HG03045 (cell line): ENCODE measurements around the gene SLC24A4.
A peak's percentile ranks its signal among the peaks of the same experiment; 100 is the strongest.

Source experiments
- ATAC-seq: cut with Tn5 transposase; IDR thresholded peaks from one replicate; pipeline ENCODE4 v1.9.1; 2021; ENCODE audit warnings: mild to moderate bottlenecking, moderate library complexity; ENCODE audit not compliant: unreplicated experiment

SLC24A4 gene

DNA sequence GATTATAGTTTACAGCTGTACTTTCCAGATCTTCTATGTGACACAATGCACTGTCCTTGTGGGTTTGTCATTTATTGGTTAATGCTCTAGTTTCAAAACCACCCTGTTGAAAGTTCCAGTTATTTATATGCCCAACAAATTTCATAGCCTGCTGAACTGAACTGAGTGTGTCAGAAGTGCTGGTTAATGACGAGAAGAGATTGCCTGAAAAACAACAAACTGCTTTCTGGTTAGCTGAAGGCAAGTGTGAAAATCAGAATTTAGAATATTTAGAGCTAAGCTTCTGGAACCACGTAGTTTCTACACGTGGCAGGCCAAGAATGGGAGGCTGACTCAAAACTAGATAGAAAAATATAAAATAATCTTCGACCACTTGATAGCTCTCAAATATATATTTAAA lies 171.5 kb downstream of the SLC24A4 start:
- no peak for ATAC-seq

DNA sequence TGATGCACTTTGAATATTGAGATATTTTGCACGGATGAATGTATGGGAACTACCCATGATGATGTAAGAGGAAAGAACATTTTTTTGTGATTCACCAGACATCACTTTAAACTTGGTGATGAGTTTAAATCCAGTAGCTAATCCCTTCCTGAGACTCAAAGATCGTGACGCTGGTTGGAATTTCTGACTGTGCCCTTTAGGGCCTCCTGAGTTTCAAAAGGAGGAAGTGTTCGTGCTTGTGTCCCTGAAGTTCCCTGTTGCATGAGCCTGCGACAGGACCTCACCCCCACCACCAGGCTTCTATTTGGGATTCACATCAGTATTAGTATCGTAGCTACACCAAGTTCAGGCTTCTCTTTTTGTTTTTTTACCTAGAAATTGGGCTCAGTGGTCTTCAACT lies 172.1 kb downstream of the SLC24A4 start:
- no peak for ATAC-seq

DNA sequence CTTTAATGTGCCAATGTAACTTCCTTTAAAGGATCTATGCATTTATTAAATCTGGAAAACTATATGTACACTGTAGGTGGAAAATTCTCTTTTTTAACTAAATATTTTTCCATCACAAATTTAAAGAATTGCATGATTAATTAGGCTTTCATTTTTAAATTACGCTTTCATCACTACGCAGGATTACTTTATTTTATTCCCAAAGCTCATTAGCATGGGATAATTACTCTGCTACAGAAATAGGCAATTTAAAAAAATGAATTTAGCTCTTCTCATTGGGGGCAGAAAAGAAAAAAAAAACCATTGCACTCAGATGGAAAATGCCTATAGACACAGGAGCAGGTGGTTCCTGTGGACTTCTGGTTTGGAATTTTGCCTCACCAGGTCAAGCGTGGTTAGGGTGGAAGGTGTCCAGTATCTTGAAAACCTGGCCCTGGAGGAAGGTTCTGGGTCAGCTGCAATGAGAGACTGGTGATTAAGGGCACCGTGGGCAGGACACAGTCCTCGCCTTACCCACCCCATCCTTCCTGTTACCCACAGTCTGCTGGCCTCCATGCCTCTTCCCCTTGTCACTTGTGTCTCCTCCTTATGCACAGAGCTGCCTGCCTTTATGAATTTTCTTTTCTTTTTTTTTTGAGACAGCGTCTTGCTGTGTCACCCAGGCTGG lies 173.4 kb downstream of the SLC24A4 start:
- no peak for ATAC-seq

DNA sequence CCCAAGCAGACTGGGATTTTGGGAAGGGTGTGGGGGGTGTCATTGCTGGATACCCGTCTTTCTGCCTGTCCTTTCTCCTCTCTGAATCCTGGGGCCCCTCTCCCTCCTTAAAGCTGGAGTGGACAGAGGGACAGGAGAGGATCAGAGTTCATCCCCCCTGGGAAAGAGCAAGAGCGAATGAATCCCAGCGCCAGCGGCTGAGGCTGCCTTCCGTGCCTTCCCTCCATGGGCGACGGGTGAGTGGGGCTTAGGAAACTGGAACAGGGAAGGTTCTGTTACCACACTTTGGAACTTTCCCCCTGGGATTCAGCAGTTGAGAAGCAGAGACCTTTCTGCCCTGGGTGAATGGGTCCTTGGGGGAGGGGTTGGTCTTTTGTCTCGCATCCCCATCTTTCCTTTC lies 174.4 kb downstream of the SLC24A4 start:
- ATAC-seq, result no peak

DNA sequence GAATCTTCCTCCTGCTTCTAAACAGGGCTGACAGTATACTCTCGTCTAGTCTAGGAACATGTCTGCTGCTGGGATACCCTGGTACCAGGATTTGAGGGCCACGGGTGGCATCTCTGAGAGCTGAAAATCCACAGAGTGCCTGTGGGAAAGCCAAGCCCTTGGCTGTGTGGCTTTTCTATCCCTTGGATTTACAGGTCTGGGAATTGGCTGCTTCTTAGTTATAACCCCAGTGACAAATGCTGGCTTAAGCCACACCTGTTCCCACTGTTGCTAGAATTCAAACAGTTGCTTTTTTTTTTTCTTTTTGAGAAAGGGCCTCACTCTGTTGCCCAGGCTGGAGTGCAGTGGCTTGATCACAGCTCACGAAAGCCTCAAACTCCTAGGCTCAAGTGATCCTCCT lies 176.3 kb downstream of the SLC24A4 start:
- no peak for ATAC-seq

DNA sequence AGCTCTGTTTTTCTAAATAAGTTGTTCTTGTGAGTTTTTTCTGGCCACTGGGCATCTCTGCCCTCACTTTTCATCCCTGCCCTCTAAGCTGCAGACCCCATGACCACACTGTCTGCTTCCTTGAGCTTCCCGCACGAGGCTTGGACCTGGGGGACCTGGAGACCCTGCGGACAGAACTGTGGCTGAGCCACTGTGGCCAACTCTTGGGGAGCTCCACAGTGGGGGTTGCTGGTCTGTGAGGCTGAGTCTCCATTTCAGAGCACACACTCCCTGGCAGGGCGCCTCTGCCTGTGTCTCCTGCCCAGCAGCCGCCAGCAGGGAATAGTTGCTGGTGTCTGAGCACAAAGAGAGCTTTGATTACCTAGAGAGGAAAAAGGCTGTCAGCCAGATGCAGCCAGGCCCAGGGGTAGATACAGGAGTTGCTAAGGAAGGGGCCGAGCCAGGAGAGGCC lies 177.6 kb downstream of the SLC24A4 start:
- ATAC-seq, result no peak

DNA sequence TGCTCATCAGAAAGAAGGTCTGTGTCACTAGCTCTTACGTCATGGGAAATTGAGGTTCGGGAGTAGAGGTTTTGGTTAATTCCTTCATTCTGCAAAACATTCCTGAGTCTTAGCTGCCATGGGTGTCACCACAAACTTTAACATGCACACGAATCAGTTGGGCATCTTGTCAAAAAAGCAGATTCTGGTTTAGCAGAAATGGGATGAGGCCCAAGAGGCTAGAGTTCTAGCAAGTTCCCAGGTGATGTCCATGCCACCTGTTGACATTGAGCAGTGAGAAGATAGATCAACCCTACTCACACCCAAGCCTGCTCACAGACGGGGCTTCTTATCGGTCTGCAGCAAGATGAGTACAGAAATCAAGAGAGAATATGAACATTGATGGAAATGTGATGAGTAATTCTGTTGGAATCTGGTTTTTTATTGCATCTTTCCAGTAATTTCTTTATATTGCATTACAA lies 179.0 kb downstream of the SLC24A4 start:
- ATAC-seq, result no peak

DNA sequence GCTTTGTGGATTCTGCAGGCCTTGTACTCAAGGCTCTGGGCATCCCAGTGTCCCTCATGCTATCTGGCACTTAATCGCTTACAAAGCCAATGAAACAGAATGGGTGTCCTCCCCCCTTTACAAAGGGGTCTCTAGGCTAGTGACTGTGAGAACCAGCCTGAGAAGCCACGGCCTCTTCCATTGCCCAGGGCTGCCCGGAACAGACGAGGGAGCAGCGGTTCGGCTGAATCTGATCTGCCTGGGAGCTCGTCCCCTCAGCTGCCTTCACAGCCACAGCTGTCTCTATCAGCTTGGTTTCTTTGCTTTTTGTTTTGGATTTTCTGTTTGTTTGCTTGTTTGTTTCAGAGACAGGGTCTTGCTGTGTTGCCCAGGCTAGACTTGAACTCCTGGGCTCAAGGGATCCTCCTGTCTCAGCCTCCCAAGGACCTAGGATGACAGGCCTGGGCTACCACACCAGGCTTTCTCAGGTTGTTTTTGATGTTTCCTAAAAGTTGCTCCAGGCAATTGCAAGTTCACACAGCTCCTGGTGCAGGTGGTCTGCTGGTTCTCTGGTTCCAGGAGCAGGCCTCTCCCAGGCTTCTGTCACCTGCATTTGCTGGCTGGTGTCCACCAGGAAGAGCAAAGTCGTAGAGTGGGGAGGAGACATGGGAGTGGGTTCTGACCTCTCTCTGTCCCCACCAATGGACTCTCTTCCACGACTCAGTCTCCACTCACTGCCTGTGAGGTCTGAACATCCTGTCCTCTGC lies 179.7 kb downstream of the SLC24A4 start:
- ATAC-seq, result no peak

DNA sequence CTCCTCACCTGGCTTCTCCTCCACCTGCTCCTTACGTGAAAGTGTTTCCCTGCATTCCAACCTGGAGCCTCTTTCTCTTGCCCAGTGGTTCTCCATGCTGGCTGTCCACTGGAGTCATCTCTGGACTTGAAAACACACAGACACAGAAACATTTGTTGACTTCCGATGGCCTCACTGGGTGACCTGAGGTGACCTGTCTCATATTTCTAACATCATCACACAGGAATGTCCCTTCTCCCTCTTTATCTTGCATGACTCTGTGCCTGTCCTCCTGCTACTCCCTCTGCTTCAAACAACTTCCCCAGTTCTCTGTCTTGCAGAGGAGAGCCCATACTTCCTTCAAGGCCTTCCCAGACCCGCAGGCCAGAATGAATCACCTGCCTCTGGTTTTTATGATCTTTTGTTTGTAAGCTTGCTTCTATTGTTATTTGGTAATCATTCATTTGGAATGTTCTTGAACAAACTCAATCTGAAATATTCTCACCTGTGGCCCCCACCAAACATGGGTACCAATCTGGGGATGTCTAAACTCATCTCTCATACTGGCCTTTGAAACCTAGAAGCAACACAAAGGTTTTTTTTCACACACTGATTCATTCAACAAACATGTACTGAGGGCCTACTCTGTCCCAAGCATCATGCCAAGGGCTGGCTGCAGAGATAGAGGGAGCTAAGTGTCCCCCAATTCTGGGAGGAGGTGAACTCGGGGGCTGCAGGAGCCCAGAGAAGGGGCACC lies 181.0 kb downstream of the SLC24A4 start:
- ATAC-seq, result no peak

DNA sequence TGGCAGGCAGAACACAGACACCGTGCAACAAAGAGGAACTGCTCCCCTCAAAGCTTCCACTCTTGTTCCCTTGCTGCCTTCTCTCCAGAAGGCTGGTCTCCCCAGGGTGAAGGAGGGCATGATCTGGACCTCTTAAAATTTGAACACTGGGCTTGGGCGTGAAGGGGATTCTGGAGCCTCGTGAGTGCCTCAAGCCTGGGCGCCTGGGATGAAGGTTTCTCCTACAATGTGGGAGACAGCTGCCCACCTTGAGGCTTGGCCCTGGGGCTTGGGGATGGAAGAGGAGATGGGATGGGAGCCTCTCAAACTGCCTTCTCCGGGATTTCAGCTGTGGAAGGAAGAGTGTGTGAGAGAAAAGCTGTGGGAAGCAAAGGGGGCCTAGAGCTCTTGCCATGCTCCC lies 182.9 kb downstream of the SLC24A4 start:
- ATAC-seq, result no peak

DNA sequence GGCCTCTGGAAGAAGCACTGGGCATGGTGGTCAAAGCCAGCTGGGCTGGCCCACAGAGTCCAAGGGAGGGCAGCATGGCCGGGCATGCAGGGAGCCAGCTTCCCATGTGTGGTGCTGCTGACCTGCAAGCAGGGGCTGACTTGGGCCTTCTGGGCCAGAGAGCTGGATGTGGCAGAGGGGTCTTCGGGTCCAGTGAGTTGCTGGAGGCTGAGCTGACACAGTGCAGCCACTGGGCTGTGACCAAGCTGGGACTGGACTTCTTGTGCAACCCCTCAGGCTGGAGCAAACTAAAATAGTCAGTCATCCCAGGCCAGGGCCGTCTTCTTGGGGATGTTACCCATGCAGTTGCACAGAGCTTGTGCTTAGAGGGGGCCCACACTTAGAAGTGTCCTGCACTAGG lies 183.3 kb downstream of the SLC24A4 start:
- no peak for ATAC-seq

DNA sequence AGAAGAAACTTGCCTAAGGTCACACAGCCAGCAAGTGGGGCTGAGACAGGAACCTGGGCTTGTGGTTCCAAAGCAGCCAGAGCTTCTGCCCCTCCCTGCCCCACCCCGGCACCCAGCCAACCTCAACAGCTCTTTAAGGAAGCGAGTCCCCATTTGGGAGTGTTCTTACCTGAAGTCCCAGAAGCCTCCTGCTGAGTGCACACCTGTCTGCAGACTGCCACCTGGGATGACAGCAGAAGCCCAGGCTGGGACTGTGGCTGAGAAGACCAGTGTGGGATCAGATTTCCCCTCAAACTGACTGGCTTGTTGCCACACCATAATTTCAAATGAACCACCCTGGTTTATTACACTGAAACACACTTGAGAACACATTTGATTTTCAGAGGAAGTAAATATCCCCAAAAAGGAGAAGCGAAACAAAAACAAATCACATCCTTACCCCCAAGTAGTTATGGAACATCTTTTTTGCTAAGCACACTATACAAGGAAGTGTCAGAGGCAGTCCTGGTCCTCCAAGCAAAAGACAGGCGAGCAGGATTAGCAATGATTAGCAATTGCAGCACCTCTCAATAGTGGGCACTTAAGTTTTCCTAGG lies 184.3 kb downstream of the SLC24A4 start:
- no peak for ATAC-seq

DNA sequence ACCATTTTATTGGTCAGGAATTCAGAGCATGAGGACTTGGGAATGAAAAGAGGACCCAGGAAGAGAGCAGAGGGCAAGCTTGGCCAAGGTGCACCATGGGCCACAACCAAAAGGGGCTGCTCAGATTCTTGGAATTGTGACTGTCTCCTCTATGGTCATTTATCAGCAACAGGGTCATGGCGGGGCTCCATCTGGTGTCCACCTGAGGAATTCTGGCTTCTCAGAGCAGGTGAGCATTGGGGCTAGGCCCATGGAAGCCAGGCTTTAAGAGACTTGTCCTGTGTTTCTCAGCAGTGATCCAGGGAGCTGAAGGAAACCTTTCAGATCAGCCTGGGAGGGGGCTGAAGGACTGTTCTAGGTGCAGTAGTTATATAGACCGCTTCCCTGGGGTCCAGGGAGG lies 188.0 kb downstream of the SLC24A4 start:
- ATAC-seq, result no peak

DNA sequence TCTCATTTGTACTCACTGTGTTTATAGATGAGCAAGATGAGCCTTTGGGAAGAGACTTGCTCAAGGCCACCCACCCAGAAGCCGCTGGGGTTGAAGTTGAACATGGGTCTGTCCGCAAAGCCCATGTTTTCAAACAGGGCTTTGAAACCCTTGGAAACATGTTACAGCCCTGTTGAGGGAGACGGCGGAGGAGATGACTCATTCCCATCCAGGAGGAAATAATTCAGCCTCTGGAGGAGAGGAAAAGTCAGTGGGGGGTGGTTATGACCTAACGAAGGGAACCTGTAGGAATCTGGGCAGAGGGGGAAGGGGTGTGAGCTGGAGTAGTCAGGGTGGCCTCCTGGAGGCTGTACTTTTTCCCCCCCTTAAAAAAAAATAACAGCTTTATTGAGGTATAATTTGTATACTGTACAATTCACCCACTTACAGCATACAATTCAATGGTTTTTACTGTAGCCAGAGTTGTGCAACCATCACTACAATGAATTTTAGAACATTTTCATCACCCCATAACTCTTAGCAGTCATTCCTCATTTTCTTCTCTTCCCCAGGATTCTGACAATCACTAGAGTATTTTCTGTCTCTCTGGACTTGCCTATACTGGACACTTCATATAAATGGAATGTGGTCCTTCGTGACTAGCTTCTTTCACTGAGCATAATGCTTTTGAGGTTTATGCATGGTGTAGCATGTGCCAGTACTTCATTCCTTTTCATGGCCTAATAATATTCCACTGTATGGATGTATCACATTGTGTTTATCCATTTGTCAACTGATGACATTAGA lies 188.7 kb downstream of the SLC24A4 start:
- ATAC-seq, result no peak

DNA sequence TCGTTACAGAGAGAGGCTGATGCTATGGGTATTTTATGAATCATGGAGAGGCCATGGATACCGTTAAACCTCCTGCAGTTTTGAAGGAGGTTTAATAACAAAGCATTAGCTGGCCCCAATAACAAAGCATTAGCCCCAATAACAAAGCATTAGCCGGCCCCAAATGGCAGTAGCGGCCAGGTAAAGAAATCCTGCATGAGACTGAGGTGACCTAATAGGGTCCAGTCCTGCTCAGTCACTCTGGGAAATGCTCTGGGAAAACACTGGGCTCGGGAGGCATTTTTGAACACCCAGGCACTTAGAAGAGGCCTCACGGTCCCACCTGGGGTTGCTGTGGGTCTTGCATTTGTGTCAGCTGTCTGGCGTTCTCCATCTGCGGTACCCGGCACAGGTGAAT lies 189.8 kb downstream of the SLC24A4 start:
- ATAC-seq, result no peak

DNA sequence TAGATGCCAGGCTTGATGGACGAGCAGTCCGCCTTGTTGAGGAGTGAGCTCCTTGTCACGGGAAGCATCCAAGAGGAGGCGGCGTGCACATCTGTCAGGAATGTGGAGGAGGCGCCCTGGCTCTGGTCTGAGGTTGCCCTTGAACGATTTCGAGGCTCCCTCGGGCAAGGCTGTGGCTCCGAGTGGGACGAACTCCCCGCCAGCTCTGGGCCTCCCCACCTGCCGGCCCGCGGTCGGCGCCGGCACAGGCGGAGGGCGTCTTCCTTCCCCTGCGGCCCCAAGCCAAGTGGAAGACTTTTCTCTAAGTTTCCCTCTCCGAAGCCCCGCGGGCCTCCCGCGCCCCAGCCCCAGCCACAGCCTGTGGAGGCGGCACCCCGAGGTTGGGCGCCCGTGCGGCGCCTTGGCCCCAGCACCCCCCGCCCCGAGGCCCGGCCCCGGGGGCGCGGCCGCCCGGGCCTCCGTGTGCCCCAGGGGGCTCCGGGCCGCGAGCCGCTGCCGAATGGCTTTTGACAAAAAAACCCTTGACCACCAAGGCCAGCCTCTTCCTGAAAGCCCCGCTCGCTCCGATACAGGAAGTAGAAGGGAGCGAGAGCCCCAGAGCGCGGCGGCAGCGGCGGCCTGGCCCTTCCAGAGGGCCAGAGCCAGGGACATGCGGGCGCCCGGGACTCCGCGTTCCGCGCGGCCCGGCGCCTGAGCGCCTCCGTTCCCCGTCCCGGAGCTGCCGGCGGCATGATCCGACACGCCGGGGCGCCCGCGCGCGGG lies 190.4 kb downstream of the SLC24A4 start, which contains the start of gene RIN3:
Gene RIN3 (plus strand): TSS at position 578 of the 762 bp plus-strand sequence. CDS start 152 bp downstream, at position 730.
- peak; percentile 51 for ATAC-seq

DNA sequence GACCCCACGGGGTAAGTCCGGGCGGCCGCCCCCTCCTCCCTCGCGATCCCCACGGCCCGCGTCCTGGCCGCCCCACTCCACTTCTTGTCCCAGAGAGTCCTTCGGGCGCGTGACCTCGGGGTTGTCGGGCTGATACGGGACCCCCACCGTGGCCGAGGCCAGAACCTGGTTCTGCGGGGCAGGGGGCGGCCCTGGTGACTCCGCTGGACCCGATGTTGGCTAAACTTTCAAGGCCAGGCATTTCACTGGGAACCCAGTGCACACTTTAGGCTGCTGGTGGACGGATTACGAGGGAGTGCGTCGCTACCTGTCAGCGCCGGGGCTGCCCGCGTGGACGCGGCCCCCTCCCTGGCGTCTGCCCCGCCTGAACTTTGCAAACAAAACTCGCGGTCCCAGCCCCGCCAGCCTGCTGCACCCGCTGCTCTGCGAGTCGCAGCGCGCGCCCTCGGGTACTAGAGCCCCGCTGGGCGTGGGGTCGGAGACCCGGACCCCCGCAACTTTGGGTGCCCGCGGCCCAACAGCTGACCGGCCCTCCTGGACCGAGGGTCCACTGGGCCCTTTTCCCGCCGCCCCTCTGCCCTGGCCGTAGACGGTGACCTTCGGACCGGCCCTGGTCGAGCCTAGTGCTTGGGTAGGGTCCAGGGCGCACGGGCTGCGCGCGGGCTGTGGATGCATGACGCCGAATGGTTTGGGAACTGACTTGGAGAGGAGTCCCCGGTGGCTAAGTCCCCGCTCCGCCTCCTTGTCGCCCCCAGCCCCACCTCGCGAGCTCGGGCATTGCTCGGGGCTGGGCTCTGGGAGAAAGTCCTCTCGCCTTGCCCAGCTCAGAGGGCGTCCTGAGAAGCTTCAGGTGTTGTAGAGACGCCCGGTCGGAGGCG lies 191.2 kb downstream of the SLC24A4 start:
- peak; percentile 34 for ATAC-seq

DNA sequence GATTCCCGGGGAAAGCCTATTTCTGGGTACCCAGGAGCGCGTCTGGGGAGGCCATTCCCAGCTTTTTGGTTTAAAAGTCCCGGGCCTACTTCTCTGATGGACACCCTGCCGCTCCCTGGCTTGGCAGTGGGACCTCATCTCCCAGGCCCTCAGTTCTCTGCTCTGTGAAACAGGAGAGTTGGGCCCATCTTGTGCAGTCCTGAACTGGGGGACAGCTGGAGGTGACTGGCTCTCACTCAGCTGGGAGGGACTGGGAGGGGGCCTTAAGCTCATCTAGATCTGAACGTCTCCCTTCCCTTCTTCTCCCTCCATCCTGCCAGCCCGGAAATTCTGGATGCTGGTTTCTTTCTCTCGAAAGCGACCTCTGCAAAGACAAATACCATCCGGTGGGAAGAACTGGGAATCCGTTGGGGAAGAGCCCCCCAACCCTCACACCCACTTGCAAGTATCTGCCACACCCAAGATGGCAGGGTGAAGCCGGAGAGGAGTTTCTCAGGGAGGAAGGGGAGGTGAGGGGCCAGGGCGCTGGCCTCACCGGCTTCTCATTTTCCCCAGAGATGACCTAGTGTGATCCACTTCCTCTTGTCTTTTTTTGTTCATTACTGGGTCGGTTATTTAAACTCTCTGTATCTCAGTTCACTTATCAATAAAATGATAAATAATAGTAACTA lies 192.0 kb downstream of the SLC24A4 start:
- ATAC-seq, result no peak
